DMS79 treated with DMSO at 0.1 percent for 48 hours (cell line): ENCODE results near the gene GRB7.

Source experiments
- DNase-seq: peaks from one replicate; lab custom pipeline; 2025; lab: John Stamatoyannopoulos, UW

Gene GRB7

GRCh38 chr17:39772987-39773934 is 35.5 kb downstream of the GRB7 start:
- DNase-seq, result no peak

DNA sequence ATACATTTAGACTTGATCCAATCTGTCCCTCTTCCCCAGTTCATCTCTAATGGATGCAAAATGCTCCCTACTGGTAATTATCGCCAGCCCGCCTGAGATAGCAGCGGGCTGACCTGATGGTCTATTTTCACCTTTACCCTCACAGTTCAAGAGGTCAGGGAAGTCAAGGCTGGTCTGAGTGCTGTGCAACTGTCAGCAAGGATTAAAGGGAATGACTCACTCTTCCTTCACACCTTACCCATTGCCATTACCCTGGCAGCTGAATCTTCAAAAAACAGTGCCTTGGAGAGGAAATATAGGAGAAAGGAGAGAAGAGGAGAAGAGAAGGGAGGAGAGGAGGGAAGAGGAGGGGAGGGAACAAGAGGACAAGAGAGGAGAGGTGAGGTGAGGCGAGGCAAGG is 36.3 kb downstream of the GRB7 start:
- no peak for DNase-seq

GRCh38 chr17:39775031-39775430 is 37.3 kb downstream of the GRB7 start:
- no peak for DNase-seq

DNA sequence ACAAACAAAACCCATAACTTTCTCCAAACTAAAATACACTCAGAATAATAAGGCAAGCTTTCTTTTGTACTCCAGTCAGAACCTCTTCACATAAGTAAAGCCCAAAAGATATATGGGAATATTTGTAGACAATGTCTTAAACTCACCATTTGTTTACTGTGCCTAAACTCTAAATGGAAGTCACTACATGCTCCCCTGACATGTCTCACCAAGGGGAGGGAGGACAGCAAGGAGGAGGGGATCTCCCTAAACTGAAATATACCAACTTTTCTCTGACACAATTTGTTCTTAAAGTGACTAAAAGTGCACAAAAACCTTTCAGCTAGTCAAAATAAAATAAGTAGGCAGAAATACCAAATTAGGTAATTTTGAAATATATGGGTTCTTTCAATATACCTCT is 38.5 kb downstream of the GRB7 start:
- no peak for DNase-seq

DNA sequence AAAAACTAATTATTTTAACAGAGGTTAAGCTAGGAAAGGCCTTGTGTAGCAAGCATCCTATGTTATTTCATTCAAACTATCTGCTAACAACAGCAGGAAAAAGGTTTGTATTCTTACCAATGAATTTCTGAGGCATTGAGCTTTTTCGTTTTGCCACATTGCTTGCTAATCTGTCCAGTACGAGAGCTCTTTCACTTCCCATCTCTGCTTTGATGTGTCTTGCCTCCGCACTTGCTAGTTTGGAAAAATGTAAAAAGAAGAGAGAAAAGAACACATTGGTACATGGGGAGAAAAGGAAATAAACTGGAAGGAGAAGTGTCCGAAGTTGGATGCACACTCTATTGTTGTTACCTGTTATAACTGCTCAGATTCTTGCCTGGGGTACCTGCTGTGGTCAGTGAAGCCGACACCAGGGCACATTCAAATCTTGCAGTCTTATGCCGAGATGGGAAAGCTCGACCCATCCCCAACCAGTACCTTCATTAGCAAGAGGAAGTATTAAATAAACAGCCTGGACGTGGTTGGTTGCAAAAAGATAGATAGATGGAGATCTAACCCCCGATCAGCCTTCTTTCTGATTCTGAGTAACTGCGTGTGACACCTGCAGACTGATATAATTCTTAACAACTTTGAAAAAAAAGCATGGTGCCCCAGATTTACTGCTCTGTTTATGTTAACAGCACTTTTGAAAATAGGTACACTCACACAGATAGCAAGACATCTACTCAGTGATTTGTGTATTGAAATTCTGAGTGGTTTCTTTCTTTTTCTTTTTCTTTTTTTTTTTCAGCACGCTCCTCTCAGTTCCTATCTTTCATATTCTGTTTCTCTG is 40.0 kb downstream of the GRB7 start:
- peak; percentile 32 for DNase-seq

- no peak for DNase-seq
Observed at GRCh38 chr17:39781031-39781860, 43.5 kb downstream of the GRB7 start.

GRCh38 chr17:39781861-39782213 is 44.1 kb downstream of the GRB7 start:
- DNase-seq, result no peak

DNA sequence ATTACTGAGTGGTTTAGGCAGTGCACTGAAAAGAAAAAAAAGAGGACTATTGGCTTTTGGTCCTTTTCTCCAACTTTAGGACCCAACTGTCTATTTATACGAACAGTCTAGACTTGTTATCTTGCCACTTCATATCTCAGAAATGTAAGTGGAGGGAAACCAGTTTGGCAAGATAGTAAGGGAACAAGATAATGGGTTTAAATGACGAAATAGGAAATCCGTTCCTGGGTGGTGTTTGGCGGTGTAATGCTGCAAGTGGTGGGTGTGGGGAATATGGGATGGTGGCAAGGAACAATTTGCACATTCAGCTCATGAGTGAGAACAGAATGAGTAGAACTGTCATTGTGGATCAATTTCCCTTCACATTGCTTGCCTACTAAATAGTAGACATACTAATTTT is 44.7 kb downstream of the GRB7 start:
- peak; percentile 76 for DNase-seq

DNA sequence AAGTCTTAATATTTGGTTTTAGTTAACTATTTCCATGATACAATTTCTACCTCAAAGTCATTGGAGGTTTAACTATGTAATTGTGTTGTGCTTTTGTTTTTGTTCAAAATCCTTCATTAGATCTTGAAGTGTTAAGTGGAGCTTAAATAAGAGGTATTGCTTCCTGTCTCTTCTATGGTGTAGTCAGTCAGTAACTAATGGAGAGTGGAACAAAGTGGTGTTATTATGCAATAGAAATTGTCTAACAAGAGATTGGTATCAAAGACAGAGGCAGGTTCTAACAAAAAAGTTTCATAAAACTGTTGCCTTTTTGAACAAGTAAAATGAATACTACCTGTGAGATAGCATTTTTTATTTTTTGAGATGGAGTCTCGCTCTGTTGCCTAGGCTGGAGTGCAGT is 45.2 kb downstream of the GRB7 start:
- DNase-seq, result peak; percentile 36

GRCh38 chr17:39787041-39787440 is 49.3 kb downstream of the GRB7 start:
- peak; percentile 77 for DNase-seq

GRCh38 chr17:39787743-39788484 is 50.2 kb downstream of the GRB7 start:
- no peak for DNase-seq

DNA sequence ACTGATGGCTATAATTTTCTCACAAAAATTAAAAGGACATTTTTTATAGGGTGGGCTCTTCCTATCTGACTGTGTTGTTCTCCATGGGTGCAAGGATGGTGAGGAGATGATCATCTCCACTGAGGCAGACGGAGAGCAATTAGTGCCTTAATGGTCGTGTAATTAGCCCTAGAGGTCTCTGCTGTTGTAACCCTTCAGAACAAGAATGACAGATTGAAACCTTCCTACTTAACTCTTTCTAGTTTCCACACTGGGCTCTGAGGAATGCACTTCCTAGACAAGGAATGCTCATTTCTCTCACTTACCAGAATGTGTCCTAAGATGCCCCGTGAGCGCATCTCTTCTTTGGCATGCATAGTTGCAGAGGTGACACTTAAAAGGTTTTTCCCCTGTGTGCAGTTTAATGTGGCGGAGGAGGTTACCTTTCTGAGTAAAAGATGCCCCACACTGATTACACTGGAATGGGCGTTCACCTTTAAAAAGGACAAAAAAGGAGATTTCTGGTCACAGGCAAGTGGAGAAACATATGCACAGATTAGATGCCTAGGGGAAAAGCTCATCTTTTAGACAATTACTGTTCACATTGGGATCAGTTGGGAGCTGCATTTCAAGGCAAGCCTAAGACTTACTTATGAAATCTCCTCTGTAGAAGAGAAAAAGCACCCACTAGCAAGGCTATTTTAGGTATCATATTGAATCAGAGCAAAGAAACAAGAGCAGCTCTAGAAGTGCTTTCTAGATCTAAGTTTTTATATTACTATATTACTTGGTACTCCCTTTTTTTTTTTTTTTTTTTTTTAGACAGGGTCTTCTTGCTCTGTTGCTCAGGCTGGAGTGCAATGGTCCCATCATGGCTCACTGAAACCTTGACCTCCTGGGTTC is 53.6 kb downstream of the GRB7 start:
- DNase-seq, result no peak

DNA sequence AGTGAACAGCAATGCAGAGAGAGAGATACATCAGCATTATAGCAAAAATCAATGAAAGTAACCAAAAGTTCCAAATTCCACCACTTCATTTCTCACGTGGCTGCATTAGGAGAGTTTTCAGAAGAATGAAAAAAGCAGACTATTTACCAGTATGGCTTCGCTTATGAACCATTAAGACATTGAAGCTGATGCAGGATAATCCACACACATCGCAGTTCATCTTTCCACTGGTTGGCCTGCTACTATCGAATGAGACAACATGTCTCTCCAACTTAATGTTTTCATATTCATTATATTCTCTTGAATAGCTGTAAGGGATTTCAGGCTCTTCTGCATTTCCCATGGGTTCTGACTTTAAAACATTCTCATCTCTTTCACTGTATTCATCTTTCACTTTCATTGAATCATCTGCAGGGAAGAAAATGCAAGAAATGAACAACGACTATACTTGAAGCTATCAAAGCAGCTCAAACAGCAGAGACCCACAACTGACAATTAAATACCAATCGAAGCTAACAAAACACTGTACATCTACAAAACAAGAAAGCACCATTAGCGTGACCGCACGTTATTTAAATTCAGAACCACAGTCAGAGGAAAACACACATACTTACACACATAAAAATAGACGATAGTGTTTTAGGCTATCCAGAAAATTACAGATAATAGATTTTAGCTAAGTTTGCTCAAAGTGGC is 54.9 kb downstream of the GRB7 start:
- peak; percentile 22 for DNase-seq

GRCh38 chr17:39793301-39793872 is 55.6 kb downstream of the GRB7 start:
- no peak for DNase-seq

DNA sequence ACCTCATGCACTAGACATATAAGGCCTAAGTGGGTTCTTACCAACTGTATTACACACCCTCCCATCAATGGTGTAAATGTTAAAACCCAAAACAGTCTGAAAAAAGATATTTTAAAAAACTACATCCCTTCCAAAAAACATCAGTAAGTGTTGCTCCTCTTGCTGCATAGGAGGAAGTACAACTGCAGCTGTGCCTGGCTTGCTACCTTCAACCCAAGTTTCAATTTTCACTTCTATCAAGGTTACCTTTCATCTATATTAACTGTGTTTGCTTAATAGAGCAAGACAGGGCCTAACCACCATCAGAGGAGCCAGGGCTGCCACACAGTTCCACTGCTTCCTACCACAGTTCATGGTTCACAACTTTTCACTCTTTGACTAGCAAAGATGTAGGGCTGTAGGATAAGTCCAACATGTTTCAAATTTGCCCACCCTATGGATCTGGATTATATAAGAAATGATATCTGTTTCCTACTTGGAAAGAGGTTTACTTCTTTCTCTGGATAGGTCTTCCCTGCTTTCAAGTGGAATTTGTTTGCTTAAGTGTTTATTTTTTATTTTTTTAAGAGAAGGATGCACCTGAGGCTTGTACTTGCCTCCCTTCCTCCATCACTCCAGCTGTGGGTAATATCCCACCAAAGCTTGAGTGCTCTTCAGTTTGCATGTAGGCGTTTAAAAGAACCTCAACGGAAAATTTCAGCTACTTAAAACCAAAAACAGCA is 56.7 kb downstream of the GRB7 start:
- peak; percentile 98 for DNase-seq
